Measurements from ENCODE around the gene TOX2.

TOX2 gene

GRCh38 chr20:43914311-43915210 is at the start of gene TOX2:
Gene TOX2 (plus strand): TSS chr20:43914852. CDS start chr20:43914892, 40 bp downstream.
- in situ Hi-C loops (cut with HindIII; ENCODE audit: low sequenced_read_pairs) = no loop called here

DNA sequence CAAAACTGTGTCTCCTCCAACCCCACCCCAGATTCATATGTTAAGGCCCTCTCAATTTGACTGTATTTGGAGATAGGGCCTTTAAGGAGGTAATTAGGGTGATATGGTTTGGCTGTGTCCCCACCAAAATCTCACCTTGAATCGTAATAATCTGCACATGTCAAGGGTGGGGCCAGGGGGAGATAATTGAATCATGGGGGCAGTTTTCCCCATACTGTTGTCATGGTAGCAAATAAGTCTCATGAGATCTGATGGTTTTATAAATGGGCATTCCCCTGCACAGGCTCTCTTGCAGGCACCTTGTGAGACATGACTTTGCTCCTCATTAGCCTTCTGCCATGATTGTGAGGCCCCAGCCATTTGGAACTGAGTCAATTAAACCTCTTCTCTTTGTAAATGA is 46.6 kb upstream of the TOX2 start:
- in situ Hi-C loops (cut with HindIII; ENCODE audit: low sequenced_read_pairs) = loop anchor here (5.0 kb wide), 1 partner anchor 74 kb away; no protein-coding TSS in a partner anchor

GRCh38 chr20:43870484-43870883 is 44.2 kb upstream of the TOX2 start:
- in situ Hi-C loops (cut with HindIII; ENCODE audit: low sequenced_read_pairs) = no loop called here

GRCh38 chr20:43878776-43879175 is 35.9 kb upstream of the TOX2 start:
- in situ Hi-C loops (cut with HindIII; ENCODE audit: low sequenced_read_pairs) = no loop called here

DNA sequence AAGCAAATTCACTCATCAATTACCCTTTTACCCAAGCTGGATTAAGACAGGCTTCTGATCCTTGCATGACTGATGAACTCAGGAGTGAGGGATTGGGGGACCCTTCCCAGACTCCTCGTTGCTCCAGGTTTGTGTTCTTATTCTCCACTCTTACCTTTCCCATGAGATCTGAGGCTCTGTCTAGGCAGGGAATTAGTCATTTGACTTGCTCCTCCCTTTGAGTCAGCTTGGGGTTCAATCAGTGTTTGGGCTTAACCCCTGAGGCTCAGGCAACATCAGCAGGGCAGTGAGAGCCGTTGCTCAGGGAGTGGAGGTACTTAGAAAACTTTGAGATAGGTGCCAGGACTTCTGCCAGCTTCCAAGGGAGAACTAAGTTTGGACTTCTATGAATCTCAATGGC is 20.7 kb upstream of the TOX2 start:
- in situ Hi-C loops (cut with HindIII; ENCODE audit: low sequenced_read_pairs) = no loop called here

GRCh38 chr20:43894491-43894890 is 20.2 kb upstream of the TOX2 start:
- in situ Hi-C loops (cut with HindIII; ENCODE audit: low sequenced_read_pairs) = no loop called here

- in situ Hi-C loops (cut with HindIII; ENCODE audit: low sequenced_read_pairs) = no loop called here
Measured at GRCh38 chr20:43895235-43895634, 19.4 kb upstream of the TOX2 start.

GRCh38 chr20:43899274-43900120 is 15.2 kb upstream of the TOX2 start:
- in situ Hi-C loops (cut with HindIII; ENCODE audit: low sequenced_read_pairs) = no loop called here

DNA sequence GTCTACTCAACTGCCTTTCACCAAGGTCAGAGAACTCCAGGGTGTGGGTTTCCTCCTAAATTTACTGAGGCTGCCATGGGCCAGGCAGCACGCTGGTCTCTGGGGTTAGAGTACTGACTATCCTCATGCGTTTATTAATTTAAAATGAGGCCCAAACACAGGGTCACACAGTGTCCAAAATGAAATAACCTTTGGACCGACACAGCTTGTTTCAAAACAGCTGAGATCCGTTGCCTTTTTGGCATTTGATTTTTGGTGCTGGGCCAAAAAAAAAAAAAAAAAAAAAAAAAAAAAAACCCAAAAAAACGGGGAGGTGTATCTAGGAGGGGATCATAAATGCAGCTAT is 14.6 kb upstream of the TOX2 start:
- in situ Hi-C loops (cut with HindIII; ENCODE audit: low sequenced_read_pairs) = no loop called here

DNA sequence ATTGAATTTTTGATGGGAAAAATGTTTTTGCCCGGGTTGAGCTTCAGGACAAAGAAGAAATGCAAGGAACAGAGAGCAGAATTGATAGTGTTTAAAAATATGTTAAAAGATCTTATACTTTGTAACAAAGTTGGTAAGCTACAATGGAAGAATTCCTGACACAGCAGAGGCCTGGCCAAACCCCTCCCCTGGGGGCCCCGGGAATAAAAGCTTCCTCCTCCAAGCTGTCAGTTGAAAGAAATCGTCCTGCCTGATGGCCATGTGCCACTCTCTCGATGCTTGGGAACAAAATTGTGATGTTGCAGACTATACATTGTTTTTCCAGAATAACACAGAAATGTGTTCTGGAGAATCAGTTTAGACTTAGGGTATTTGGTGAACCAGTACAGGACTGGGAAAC is 14.2 kb upstream of the TOX2 start:
- in situ Hi-C loops (cut with HindIII; ENCODE audit: low sequenced_read_pairs) = no loop called here

DNA sequence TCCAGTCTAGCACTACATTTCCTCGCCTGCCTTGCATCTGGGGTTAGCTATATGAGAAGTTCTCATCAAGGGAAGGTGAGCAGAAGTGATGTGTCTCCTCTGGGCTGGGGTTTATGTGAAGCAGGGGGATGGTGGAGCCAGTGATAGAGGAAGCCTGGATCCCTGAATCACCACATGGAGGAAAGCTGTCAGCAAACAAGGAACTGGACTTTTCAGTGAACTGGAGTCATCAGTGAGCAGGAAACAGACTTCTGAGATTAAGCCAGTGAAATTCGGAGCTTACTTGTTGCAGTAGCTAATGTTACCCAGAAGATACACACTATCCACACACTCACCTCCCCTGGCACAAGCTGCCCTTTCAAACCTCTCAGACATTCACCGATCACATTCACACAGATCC is 13.4 kb upstream of the TOX2 start:
- in situ Hi-C loops (cut with HindIII; ENCODE audit: low sequenced_read_pairs) = no loop called here

GRCh38 chr20:43903953-43904826 is 10.5 kb upstream of the TOX2 start:
- in situ Hi-C loops (cut with HindIII; ENCODE audit: low sequenced_read_pairs) = no loop called here

DNA sequence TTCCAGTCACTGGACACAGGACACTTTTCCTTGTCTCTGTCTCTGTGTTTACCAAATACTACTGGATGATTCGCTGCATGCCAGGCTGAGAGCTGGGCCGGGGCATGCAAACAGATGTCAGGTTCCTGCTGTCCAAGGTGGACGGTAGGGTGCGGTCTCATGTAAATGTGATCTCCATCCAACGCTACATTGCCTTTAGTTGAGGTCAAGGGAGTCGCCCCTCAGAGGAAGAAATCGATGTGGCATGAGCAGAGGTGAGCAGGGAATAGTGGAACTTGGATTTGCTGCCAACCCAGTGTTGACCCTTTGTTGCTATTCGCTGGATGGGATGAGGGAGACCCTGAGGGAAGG is 9.8 kb upstream of the TOX2 start:
- in situ Hi-C loops (cut with HindIII; ENCODE audit: low sequenced_read_pairs) = no loop called here

DNA sequence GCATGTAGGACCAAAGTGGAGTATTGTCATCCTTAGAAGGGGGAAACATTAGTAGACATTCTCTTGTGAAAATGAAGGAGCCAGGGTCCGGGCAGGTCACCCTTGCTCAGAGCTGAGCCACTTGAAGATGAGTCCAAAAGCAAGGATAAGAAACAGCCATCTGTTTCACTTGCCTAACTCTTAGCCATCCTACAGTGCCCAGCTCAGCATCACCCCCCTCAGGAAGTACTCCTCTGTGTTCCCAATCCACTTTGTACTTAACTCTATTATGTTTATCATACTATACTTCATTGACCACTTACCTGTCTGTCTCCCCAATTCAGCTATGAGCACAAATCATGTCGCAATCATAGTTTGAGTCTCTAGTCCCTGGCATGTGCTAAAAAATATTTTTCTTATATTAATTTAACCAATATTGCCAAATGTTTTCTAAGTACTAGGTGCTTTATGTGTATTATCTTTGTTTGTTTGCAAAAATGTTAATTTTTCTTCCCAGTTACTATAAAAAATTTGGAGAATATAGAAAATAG is 8.1 kb upstream of the TOX2 start:
- in situ Hi-C loops (cut with HindIII; ENCODE audit: low sequenced_read_pairs) = no loop called here

DNA sequence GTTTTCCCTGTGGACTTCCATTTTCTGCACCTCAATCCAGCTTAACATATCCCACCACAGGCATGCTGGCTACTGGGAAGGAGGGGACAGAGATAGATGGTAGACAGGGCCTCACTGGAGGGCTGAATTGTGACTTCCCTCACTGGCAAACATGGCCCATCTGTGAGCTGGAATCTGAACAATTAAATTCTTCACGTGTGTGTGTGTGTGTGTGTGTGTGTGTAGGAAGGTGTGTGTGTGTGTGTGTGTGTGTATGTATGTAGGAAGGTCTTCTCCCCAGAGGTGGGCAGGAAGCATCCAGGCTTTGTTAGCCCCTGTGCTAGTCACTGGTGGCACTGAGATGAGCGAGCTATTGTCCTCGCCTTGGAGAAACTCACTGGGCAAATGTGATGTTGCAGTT is 5.4 kb upstream of the TOX2 start:
- in situ Hi-C loops (cut with HindIII; ENCODE audit: low sequenced_read_pairs) = no loop called here

DNA sequence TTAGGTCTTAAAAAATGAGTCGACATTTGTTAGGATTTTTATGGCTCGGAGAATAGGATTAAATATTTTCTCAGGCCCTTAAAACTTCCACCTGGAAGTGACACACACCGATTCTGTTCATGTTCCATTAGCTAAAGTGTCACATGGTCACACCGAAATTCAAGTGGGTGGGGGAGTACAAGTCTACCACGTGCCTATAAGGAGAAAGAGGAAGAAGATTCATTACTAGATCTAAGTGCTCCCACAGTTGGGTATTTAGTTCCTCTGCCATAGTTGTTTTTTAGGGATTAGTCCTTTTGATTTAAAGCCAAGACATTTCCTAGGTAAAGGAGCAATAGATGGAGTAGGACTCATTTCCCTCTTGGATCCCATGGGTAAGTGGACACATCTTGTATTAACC is 4.9 kb upstream of the TOX2 start:
- in situ Hi-C loops (cut with HindIII; ENCODE audit: low sequenced_read_pairs) = no loop called here

DNA sequence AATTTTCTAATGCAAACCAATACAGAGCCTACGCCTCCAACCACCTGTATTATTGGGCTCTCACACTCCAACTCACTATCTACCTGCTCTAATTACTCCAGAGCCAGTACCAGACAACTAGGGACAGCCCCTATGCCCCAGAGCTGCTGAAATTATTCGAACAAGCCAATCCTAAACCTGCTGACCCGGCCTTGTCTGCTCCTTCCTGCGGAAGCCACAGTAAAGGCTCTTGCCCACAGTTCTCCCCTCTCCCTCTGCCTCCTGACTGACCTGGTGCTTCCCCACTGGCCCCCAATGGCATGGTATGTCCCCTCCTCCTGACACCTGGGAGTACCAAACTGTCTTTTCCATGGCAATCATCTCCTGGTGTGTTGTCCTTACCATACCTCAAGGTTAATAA is 4.1 kb upstream of the TOX2 start:
- in situ Hi-C loops (cut with HindIII; ENCODE audit: low sequenced_read_pairs) = no loop called here

GRCh38 chr20:43911066-43911465 is 3.6 kb upstream of the TOX2 start:
- in situ Hi-C loops (cut with HindIII; ENCODE audit: low sequenced_read_pairs) = no loop called here

DNA sequence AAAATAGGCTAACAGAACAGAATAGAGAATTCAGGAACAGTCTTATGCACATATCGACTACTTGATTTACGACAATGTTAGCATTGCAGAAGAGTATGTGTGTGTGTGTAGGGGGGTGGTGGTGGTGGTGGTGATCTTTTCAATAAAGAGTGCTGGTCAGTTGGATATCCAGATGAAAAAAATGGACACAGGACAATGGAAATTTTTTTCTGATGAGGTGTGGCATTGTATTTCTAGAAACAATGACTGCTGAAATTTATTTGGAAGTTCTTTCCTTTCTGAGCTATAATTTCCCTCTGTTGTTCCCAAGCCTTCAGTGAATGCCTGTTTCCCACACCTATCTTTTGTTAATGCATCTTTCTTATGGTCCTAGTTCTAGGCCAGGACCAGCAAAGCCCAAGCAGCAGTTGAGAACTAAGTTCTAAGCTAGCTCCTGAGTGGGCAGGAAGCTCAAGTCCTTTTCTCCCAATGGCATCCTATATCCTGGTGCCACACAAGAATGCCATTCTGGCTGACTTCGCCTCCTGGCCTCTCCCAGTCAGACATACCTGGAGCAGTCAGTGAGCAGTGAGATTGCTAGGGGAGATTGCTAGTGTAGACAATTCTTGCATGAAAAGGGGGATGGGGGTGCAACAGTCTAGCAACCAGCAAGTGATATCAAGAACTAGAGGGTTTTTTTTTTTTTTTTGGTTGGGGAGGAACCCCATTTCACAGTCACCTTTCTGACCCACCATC is 1.2 kb upstream of the TOX2 start:
- in situ Hi-C loops (cut with HindIII; ENCODE audit: low sequenced_read_pairs) = no loop called here

Measured in endothelial cell of hepatic sinusoid (primary cell).